Urinary bladder (tissue), 4 donors: ENCODE data around the gene ADD2. TPM values are rescaled to one million over a fixed set of nuclear protein-coding genes. Genes with fewer than 3 reads are reported as not detected.

Experiments used
- DNase-seq: peaks from one replicate; pipeline ENCODE4 v3.0.0-alpha.2; 2015; ENCODE audit errors: extremely low spot score
- H3K27ac ChIP-seq: one replicate; pipeline ENCODE4 v1.5.1; 2013; ENCODE audit warnings: low read depth, mild to moderate bottlenecking, moderate library complexity
- H3K36me3 ChIP-seq: one replicate; pipeline ENCODE4 v1.6.1; 2013; ENCODE audit warnings: mild to moderate bottlenecking, moderate library complexity; ENCODE audit not compliant: insufficient read depth
- H3K4me1 ChIP-seq: one replicate; pipeline ENCODE4 v1.6.1; 2013; ENCODE audit warnings: mild to moderate bottlenecking, moderate library complexity; ENCODE audit not compliant: insufficient read depth
- H3K4me3 ChIP-seq: one replicate; pipeline ENCODE4 v1.5.1; 2013; ENCODE audit warnings: low read depth, low read length
- WGBS: extraction: QIAGEN DNeasy Blood & Tissue Kit; methylation state at CpG from one replicate; pipeline ENCODE4 v1.1.7; 2013; 5-methylcytosine and 5-hydroxymethylcytosine counted together
- polyA plus RNA-seq: library from polyadenylated mRNA; stranded (reverse); fragments of 200-250 nt; gene quantifications from one replicate; pipeline ENCODE4 v1.2.3, GENCODE V29; 2013
- total RNA-seq: library from RNA; depleted of rRNA; stranded (reverse); fragments of >200 nt; gene quantifications from one replicate; pipeline ENCODE4 v1.2.3, GENCODE V29; 2014
- donor health status: healthy with polysubstance abuse.
- donor health status: healthy.

Gene ADD2
- total and polyA plus RNA-seq, 2 donors, result 0.33 to 3.5 TPM

- no peaks in the 10 kb centered on the region for H3K4me1 ChIP-seq
- no peak overlapping the region for H3K27ac ChIP-seq
- WGBS, result 78% methylated on average over 8 of the region's 8 CpGs
- H3K36me3 ChIP-seq, result no peaks in the 10 kb centered on the region
- H3K4me3 ChIP-seq, result no peak overlapping the region
- no peak for DNase-seq
Measured at GRCh38 chr2:70705160-70705850, 62.7 kb downstream of the ADD2 start.

- Histone ChIP-seq H3K4me3 (no peak overlapping the region), H3K4me1 (no peaks in the 10 kb centered on the region), H3K27ac (no peak overlapping the region), H3K36me3 (no peaks in the 10 kb centered on the region)
- DNase-seq, result no peak
- 50% methylated on average over 9 of the region's 9 CpGs for WGBS
Measured at GRCh38 chr2:70703900-70704549, 64.0 kb downstream of the ADD2 start.

- WGBS, result 87% methylated on average over 8 of the region's 8 CpGs
- H3K4me1 ChIP-seq, result no peaks in the 10 kb centered on the region
- H3K36me3 ChIP-seq, result no peaks in the 10 kb centered on the region
- no peak overlapping the region for H3K27ac ChIP-seq
- H3K4me3 ChIP-seq, result no peak overlapping the region
- no peak for DNase-seq
Measured at GRCh38 chr2:70702711-70703395, 65.1 kb downstream of the ADD2 start.

- WGBS, result 56% methylated on average over 3 of the region's 3 CpGs
- Histone ChIP-seq H3K27ac (no peak overlapping the region), H3K36me3 (no peaks in the 10 kb centered on the region), H3K4me3 (no peak overlapping the region), H3K4me1 (no peaks in the 10 kb centered on the region)
- DNase-seq, result no peak
Measured at GRCh38 chr2:70698847-70699246, 69.2 kb downstream of the ADD2 start.

GRCh38 chr2:70697603-70698383 lies 70.2 kb downstream of the ADD2 start:
- WGBS, result 94% methylated on average over 12 of the region's 12 CpGs
- H3K27ac ChIP-seq, result no peak overlapping the region
- no peak overlapping the region for H3K4me3 ChIP-seq
- no peak for DNase-seq
- no peaks in the 10 kb centered on the region for H3K36me3 ChIP-seq
- H3K4me1 ChIP-seq, result no peaks in the 10 kb centered on the region

GRCh38 chr2:70696142-70696541 lies 71.9 kb downstream of the ADD2 start:
- Histone ChIP-seq H3K4me1 (no peaks in the 10 kb centered on the region), H3K36me3 (no peaks in the 10 kb centered on the region), H3K27ac (no peak overlapping the region), H3K4me3 (no peak overlapping the region)
- WGBS, result 93% methylated on average over 6 of the region's 6 CpGs
- no peak for DNase-seq

- Histone ChIP-seq H3K36me3 (no peaks in the 10 kb centered on the region), H3K4me3 (no peak overlapping the region), H3K4me1 (no peaks in the 10 kb centered on the region), H3K27ac (no peak overlapping the region)
- 94% methylated on average over 17 of the region's 17 CpGs for WGBS
- no peak for DNase-seq
Measured at GRCh38 chr2:70692256-70692655, 75.7 kb downstream of the ADD2 start.

GRCh38 chr2:70691497-70692140 lies 76.4 kb downstream of the ADD2 start:
- H3K4me3 ChIP-seq, result no peak overlapping the region
- DNase-seq, result no peak
- H3K27ac ChIP-seq, result no peak overlapping the region
- 76% methylated on average over 8 of the region's 8 CpGs for WGBS
- H3K36me3 ChIP-seq, result no peaks in the 10 kb centered on the region
- no peaks in the 10 kb centered on the region for H3K4me1 ChIP-seq

GRCh38 chr2:70690846-70691245 lies 77.2 kb downstream of the ADD2 start:
- DNase-seq, result no peak
- WGBS, result 93% methylated on average over 3 of the region's 3 CpGs

GRCh38 chr2:70688427-70688826 lies 79.6 kb downstream of the ADD2 start:
- no peaks in the 10 kb centered on the region for H3K4me1 ChIP-seq
- 83% methylated on average over 5 of the region's 5 CpGs for WGBS
- H3K27ac ChIP-seq, result no peak overlapping the region
- DNase-seq, result no peak
- H3K4me3 ChIP-seq, result no peak overlapping the region
- H3K36me3 ChIP-seq, result no peaks in the 10 kb centered on the region

More at GRCh38 chr2:70690846-70691245, 77.2 kb downstream of the ADD2 start:
- H3K36me3 ChIP-seq, result no peaks in the 10 kb centered on the region
- no peaks in the 10 kb centered on the region for H3K4me1 ChIP-seq
- H3K27ac ChIP-seq, result no peak overlapping the region
- no peak overlapping the region for H3K4me3 ChIP-seq

- Histone ChIP-seq H3K4me3 (no peak overlapping the region), H3K36me3 (no peaks in the 10 kb centered on the region), H3K4me1 (no peaks in the 10 kb centered on the region), H3K27ac (no peak overlapping the region)
- DNase-seq, result no peak
- WGBS, result 97% methylated on average over 4 of the region's 4 CpGs
Measured at GRCh38 chr2:70687461-70687795, 80.6 kb downstream of the ADD2 start.

- Histone ChIP-seq H3K27ac (no peak overlapping the region), H3K36me3 (no peaks in the 10 kb centered on the region), H3K4me3 (no peak overlapping the region), H3K4me1 (no peaks in the 10 kb centered on the region)
- WGBS, result 57% methylated on average over 11 of the region's 11 CpGs
- no peak for DNase-seq
Measured at GRCh38 chr2:70686577-70687460, 81.2 kb downstream of the ADD2 start.
